IMR-90 (cell line): ENCODE measurements around the gene OR10A3. TPM values are rescaled to one million over a fixed set of nuclear protein-coding genes. Genes with fewer than 3 reads are reported as not detected.

Experiments
- ATAC-seq: fragments of 200-7000 bp; cut with Tn5 transposase; 2 replicates; pipeline ENCODE4 v1.9.1; 2020; ENCODE audit warnings: low read depth, mild to moderate bottlenecking, moderate library complexity
- BruUV-seq: library from RNA; stranded (reverse); fragments of 400-500 nt; replicated peaks from 2 replicates; lab custom pipeline; 2021; lab: Mats Ljungman, UMichigan
- CTCF ChIA-PET: fragments of 300-600 bp; formaldehyde crosslinking; extraction: SDS; loops from one replicate; lab custom pipeline; 2021; ENCODE audit warnings: antibody characterized with exemption; lab: Yijun Ruan, JAX
- POLR2A ChIA-PET: fragments of 300-600 bp; sonication (Branson Sonifier 250); formaldehyde crosslinking; loops from one replicate; lab custom pipeline; 2022; ENCODE audit warnings: antibody characterized with exemption; ENCODE audit not compliant: unreplicated experiment; lab: Charles Lee
- DNase-seq: peaks from one replicate; pipeline ENCODE4 v3.0.0; 2013
- H2AFZ ChIP-seq: replicated peaks from 2 replicates; pipeline ENCODE3; 2013; ENCODE audit warnings: low read length, mild to moderate bottlenecking; ENCODE audit not compliant: poor library complexity
- H2AK5ac ChIP-seq: 2 replicates; pipeline ENCODE4 v1.6.1; 2013; ENCODE audit warnings: low read depth, low read length, inconsistent platforms
- H2AK9ac ChIP-seq: replicated peaks from 2 replicates; pipeline ENCODE3; 2013; ENCODE audit warnings: mild to moderate bottlenecking, low read depth, low read length, moderate library complexity; ENCODE audit not compliant: poor library complexity
- H2BK120ac ChIP-seq: 2 replicates; pipeline ENCODE4 v1.6.1; 2013; ENCODE audit warnings: low read depth, low read length, inconsistent platforms
- H2BK15ac ChIP-seq: 3 replicates; pipeline ENCODE4 v1.6.1; 2013; ENCODE audit warnings: low read depth, low read length, inconsistent platforms
- H2BK20ac ChIP-seq: 2 replicates; pipeline ENCODE4 v1.6.1; 2013; ENCODE audit warnings: low read depth, mild to moderate bottlenecking, inconsistent platforms, low read length, moderate library complexity
- H2BK5ac ChIP-seq: 2 replicates; pipeline ENCODE4 v1.6.1; 2013; ENCODE audit warnings: mild to moderate bottlenecking, low read depth, low read length, inconsistent platforms; ENCODE audit not compliant: poor library complexity, severe bottlenecking
- H3K14ac ChIP-seq: replicated peaks from 2 replicates; pipeline ENCODE4 v1.6.1; 2013; ENCODE audit warnings: low read depth, low read length, inconsistent platforms
- H3K18ac ChIP-seq: 2 replicates; pipeline ENCODE4 v1.6.1; 2013; ENCODE audit warnings: low read depth, low read length, control low read depth
- H3K23ac ChIP-seq: 2 replicates; pipeline ENCODE4 v1.6.1; 2013; ENCODE audit warnings: low read depth, low read length, inconsistent platforms
- H3K27ac ChIP-seq: 2 replicates; pipeline ENCODE4 v1.5.1; 2013; ENCODE audit warnings: mild to moderate bottlenecking, control low read depth, low read length; ENCODE audit not compliant: insufficient read depth
- H3K27me3 ChIP-seq: 2 replicates; pipeline ENCODE4 v1.6.1; 2013; ENCODE audit warnings: low read length; ENCODE audit not compliant: control insufficient read depth, insufficient read depth
- H3K36me3 ChIP-seq: 2 replicates; pipeline ENCODE4 v1.6.1; 2013; ENCODE audit warnings: low read length, mixed read lengths; ENCODE audit not compliant: control insufficient read depth, insufficient read depth
- H3K4ac ChIP-seq: 2 replicates; pipeline ENCODE4 v1.6.1; 2013; ENCODE audit warnings: low read depth, low read length, inconsistent platforms
- H3K4me1 ChIP-seq: 2 replicates; pipeline ENCODE4 v1.6.1; 2013; ENCODE audit warnings: low read length, mixed read lengths; ENCODE audit not compliant: control insufficient read depth, insufficient read depth
- H3K4me2 ChIP-seq: 2 replicates; pipeline ENCODE4 v1.6.1; 2013; ENCODE audit warnings: low read depth, mild to moderate bottlenecking, control low read depth, low read length, moderate library complexity
- H3K4me3 ChIP-seq: 2 replicates; pipeline ENCODE4 v1.5.1; 2013; ENCODE audit warnings: low read depth, mild to moderate bottlenecking, control low read depth, low read length, moderate library complexity; ENCODE audit not compliant: insufficient read depth
- H3K56ac ChIP-seq: 2 replicates; pipeline ENCODE4 v1.6.1; 2013; ENCODE audit warnings: low read length, inconsistent platforms; ENCODE audit not compliant: insufficient read depth; ENCODE audit errors: extremely low read depth
- H3K79me1 ChIP-seq, 2 experiments: 2 replicates each; pipeline ENCODE4 v1.6.1; 2013; ENCODE audit warnings: low read length in 2 of 2, inconsistent platforms in 1 of 2, low read depth in 1 of 2
- H3K9ac ChIP-seq: 2 replicates; pipeline ENCODE4 v1.6.1; 2013; ENCODE audit warnings: low read depth, low read length, control low read depth
- H3K9me1 ChIP-seq: 2 replicates; pipeline ENCODE4 v1.6.1; 2013; ENCODE audit warnings: low read length, inconsistent platforms; ENCODE audit not compliant: insufficient read depth
- H3K9me3 ChIP-seq: 2 replicates; pipeline ENCODE4 v1.6.1; 2013; ENCODE audit warnings: low read length; ENCODE audit not compliant: control insufficient read depth, insufficient read depth
- H4K20me1 ChIP-seq: 2 replicates; pipeline ENCODE4 v1.6.1; 2013; ENCODE audit warnings: low read length, inconsistent platforms; ENCODE audit not compliant: insufficient read depth
- H4K5ac ChIP-seq: 2 replicates; pipeline ENCODE4 v1.6.1; 2013; ENCODE audit warnings: mild to moderate bottlenecking, low read depth, low read length, control low read depth
- H4K8ac ChIP-seq, 2 experiments: 2 replicates each; pipeline ENCODE4 v1.6.1; 2013; ENCODE audit warnings: low read depth in 2 of 2, low read length in 2 of 2, control low read depth in 1 of 2, inconsistent platforms in 1 of 2
- H4K91ac ChIP-seq: 2 replicates; pipeline ENCODE4 v1.6.1; 2013; ENCODE audit warnings: low read depth, low read length, inconsistent platforms; ENCODE audit not compliant: insufficient read depth
- BHLHE40 ChIP-seq: fragments of 150-350 bp; IDR thresholded peaks from 2 replicates; pipeline ENCODE4 v1.6.1; 2016; ENCODE audit warnings: mild to moderate bottlenecking, low read depth, low read length
- CEBPB ChIP-seq: IDR thresholded peaks from 2 replicates; pipeline ENCODE4 v1.6.1; 2012; ENCODE audit warnings: low read depth, low read length, improper control_type of control experiment
- CHD1 ChIP-seq: IDR thresholded peaks from 2 replicates; pipeline ENCODE4 v1.6.1; 2012; ENCODE audit warnings: low read depth, low read length, improper control_type of control experiment
- CTCF ChIP-seq: conservative IDR thresholded peaks from 2 replicates; pipeline ENCODE4 v1.5.1; 2012; ENCODE audit warnings: mild to moderate bottlenecking, low read depth, low read length, improper control_type of control experiment
- ELK1 ChIP-seq: fragments of 150-350 bp; IDR thresholded peaks from 2 replicates; pipeline ENCODE4 v1.6.1; 2016; ENCODE audit warnings: low read depth, mild to moderate bottlenecking, low read length, moderate library complexity, borderline replicate concordance
- FOS ChIP-seq: fragments of 150-350 bp; IDR thresholded peaks from 2 replicates; pipeline ENCODE4 v1.6.1; 2016; ENCODE audit warnings: low read depth, low read length
- MAFK ChIP-seq: IDR thresholded peaks from 2 replicates; pipeline ENCODE4 v1.6.1; 2012; ENCODE audit warnings: low read depth, low read length, improper control_type of control experiment
- MAZ ChIP-seq: IDR thresholded peaks from 2 replicates; pipeline ENCODE4 v1.6.1; 2012; ENCODE audit warnings: low read depth, mild to moderate bottlenecking, low read length, improper control_type of control experiment, moderate library complexity, borderline replicate concordance
- MXI1 ChIP-seq: IDR thresholded peaks from 2 replicates; pipeline ENCODE4 v1.6.1; 2012; ENCODE audit warnings: low read depth, mild to moderate bottlenecking, low read length, moderate library complexity, borderline replicate concordance
- NFE2L2 ChIP-seq: fragments of 150-350 bp; IDR thresholded peaks from 2 replicates; pipeline ENCODE4 v1.6.1; 2016; ENCODE audit warnings: low read depth, mild to moderate bottlenecking, low read length
- POLR2A ChIP-seq: IDR thresholded peaks from 2 replicates; pipeline ENCODE4 v1.6.1; 2012; ENCODE audit warnings: mild to moderate bottlenecking, low read depth, low read length
- RAD21 ChIP-seq: IDR thresholded peaks from 2 replicates; pipeline ENCODE4 v1.6.1; 2012; ENCODE audit warnings: low read length, improper control_type of control experiment
- RCOR1 ChIP-seq: IDR thresholded peaks from 2 replicates; pipeline ENCODE4 v1.6.1; 2012; ENCODE audit warnings: mild to moderate bottlenecking, low read length, improper control_type of control experiment; ENCODE audit not compliant: insufficient replicate concordance
- RFX5 ChIP-seq: IDR thresholded peaks from 2 replicates; pipeline ENCODE4 v1.8.0; 2012; ENCODE audit warnings: low read depth, mild to moderate bottlenecking, low read length, moderate library complexity
- SMC3 ChIP-seq: fragments of 150-350 bp; IDR thresholded peaks from 2 replicates; pipeline ENCODE4 v1.6.1; 2016; ENCODE audit warnings: low read depth, mild to moderate bottlenecking, antibody characterized with exemption, low read length, moderate library complexity
- USF2 ChIP-seq: fragments of 150-350 bp; IDR thresholded peaks from 2 replicates; pipeline ENCODE4 v1.6.1; 2017; ENCODE audit warnings: mild to moderate bottlenecking, antibody characterized with exemption, low read length, low read depth
- dilution Hi-C: fragments of 300-500 bp; cut with HindIII; formaldehyde crosslinking; loops from one replicate; pipeline ENCODE4 v1.14.3; 2018; ENCODE audit warnings: low sequenced_read_pairs; ENCODE audit not compliant: unreplicated experiment
- in situ Hi-C: fragments of 300-500 bp; cut with MboI; formaldehyde crosslinking; loops from 3 replicates; pipeline ENCODE4 v1.14.3; 2019; ENCODE audit warnings: low sequenced_read_pairs, inconsistent platforms, mixed read lengths
- intact Hi-C: fragments of 100-400 bp; cut with micrococcal nuclease; formaldehyde crosslinking; loops from 2 replicates; pipeline ENCODE4 v1.10.0; 2022
- polyA plus RNA-seq, 3 experiments: library from polyadenylated mRNA; depleted of rRNA; stranded (reverse); fragments of >200 nt; gene quantifications; 2 replicates each; pipeline ENCODE4 v1.2.3, GENCODE V29; 2012; ENCODE audit warnings: low replicate concordance in 1 of 3
- total RNA-seq: library from RNA; depleted of rRNA; stranded (reverse); fragments of >200 nt; gene quantifications from 2 replicates; pipeline ENCODE4 v1.2.3, GENCODE V29; 2012

Gene OR10A3
- total and polyA plus RNA-seq, 2 of the 4 experiments (the other 2 are of a cell fraction): 0.03 TPM; not detected in 1

GRCh38 chr11:7911011-7911410 is 30.5 kb downstream of the OR10A3 start:
- no peaks in the 10 kb centered on the region for H3K27me3 ChIP-seq
- no peak for DNase-seq
- intact Hi-C loops: no loop called here
- no peak overlapping the region for H3K14ac ChIP-seq
- H3K56ac ChIP-seq: no peak overlapping the region
- no peak overlapping the region for H2BK15ac ChIP-seq
- ChIA-PET POLR2A (no interaction called here), CTCF (interaction anchor here (1.0 to 1.2 kb wide), 2 partner anchors 18 to 76 kb away, joined by 3 read pairs; partner anchors contain the start of gene EIF3F)
- peak overlapping the region; percentile 90; the same call in 1 of the 2 replicates for H4K5ac ChIP-seq
- TF ChIP-seq POLR2A (no peak), MAFK (no peak), USF2 (no peak), NFE2L2 (no peak), BHLHE40 (no peak), FOS (no peak), RFX5 (no peak), SMC3 (no peak), RCOR1 (no peak), CEBPB (no peak), ELK1 (no peak), RAD21 (no peak), CTCF (no peak), MAZ (no peak), MXI1 (no peak), CHD1 (no peak)
- peaks cover 4% of the 10 kb centered on the region for H3K4me1 ChIP-seq
- H3K36me3 ChIP-seq: no peaks in the 10 kb centered on the region
- H3K23ac ChIP-seq: no peak overlapping the region
- no peak overlapping the region for H3K4ac ChIP-seq
- no TSS peak for BruUV-seq
- no peak overlapping the region for H2BK5ac ChIP-seq
- no peaks in the 10 kb centered on the region for H3K9me1 ChIP-seq
- H3K27ac ChIP-seq: no peak overlapping the region
- no peak overlapping the region for H3K9ac ChIP-seq
- no peaks in the 10 kb centered on the region for H3K79me1 ChIP-seq
- peak overlapping the region; percentile 52; the same call in 1 of the 2 replicates for H3K18ac ChIP-seq
- no peak overlapping the region for H2BK120ac ChIP-seq
- H3K4me3 ChIP-seq: no peak overlapping the region
- H2AK5ac ChIP-seq: no peak overlapping the region
- H4K20me1 ChIP-seq: no peaks in the 10 kb centered on the region
- no peaks in the 10 kb centered on the region for H3K9me3 ChIP-seq
- no peak overlapping the region for H4K91ac ChIP-seq
- H4K8ac ChIP-seq: no peak overlapping the region
- dilution Hi-C loops: no loop called here
- in situ Hi-C loops: no loop called here
- no peak for ATAC-seq
- no peak overlapping the region for H2BK20ac ChIP-seq
- no peak overlapping the region for H2AFZ ChIP-seq
- H2AK9ac ChIP-seq: no peak overlapping the region
- H3K4me2 ChIP-seq: no peak overlapping the region
